ENCODE data around the gene GHDC.

DNA sequence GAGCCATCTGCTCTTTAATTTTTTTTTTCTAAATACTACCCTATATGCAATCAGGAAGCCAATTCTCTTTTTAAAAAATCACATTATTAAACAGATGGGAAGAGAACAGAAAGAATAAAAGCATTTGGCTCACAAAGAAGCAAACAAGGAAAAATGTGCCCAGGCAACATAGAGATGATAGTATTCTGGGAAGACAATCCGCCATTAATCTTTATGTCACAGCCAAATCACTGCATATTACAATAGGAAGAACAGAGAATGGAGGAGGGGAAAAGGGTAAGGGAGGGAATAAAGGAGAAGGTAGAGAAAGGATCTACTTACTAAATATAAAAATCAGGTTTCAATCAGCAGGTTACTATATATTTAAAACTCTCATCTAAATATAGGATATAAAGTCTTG lies 47.6 kb upstream of the GHDC start:
- TF ChIP-seq NFRKB (IDR thresholded peaks at IDR 0.05), result no peak
- TF ChIP-seq SUZ12 (IDR thresholded peaks at IDR 0.05), result no peak
- no peak for TF ChIP-seq SP1 (IDR thresholded peaks at IDR 0.05)
- no peak for TF ChIP-seq FOXK2 (IDR thresholded peaks at IDR 0.05)

All from HEK293T (cell line).